Uterus (tissue), 4 donors: ENCODE data around the gene LGR6. TPM values are rescaled to one million over a fixed set of nuclear protein-coding genes. Genes with fewer than 3 reads are reported as not detected.

Experiments used
- DNase-seq, 2 donors: peaks; one replicate each; pipeline ENCODE4 v3.0.0-alpha.2; 2019 to 2020
- H3K27ac ChIP-seq, 2 donors: fragments of 200-600 bp; sonication (generic); 1 replicate in 1 of 2; 2 replicates in 1 of 2; pipeline ENCODE4 v1.5.1; 2016 to 2018
- H3K27me3 ChIP-seq, 2 donors: fragments of 200-600 bp; sonication (generic); one replicate each; pipeline ENCODE4 v1.5.1; 2018 to 2019; ENCODE audit warnings: control low read depth in 1 of 2
- H3K36me3 ChIP-seq, 2 donors: fragments of 200-600 bp; sonication (generic); one replicate each; pipeline ENCODE4 v1.5.1; 2019; ENCODE audit warnings: control low read depth in 1 of 2
- H3K4me1 ChIP-seq, 2 donors: fragments of 200-600 bp; sonication (generic); one replicate each; pipeline ENCODE4 v1.5.1; 2018 to 2019; ENCODE audit warnings: control low read depth in 1 of 2
- H3K4me3 ChIP-seq, 2 donors: fragments of 200-600 bp; sonication (generic); 1 replicate in 1 of 2; 2 replicates in 1 of 2; pipeline ENCODE4 v1.5.1; 2018 to 2019; ENCODE audit warnings: mild to moderate bottlenecking in 1 of 2
- H3K9me3 ChIP-seq, 2 donors: fragments of 200-600 bp; sonication (generic); one replicate each; pipeline ENCODE4 v1.5.1; 2019; ENCODE audit warnings: control low read depth in 1 of 2
- POLR2A ChIP-seq, 2 donors: fragments of 450-650 bp; IDR thresholded peaks; one replicate each; pipeline ENCODE4 v1.6.1; 2016; ENCODE audit warnings: antibody characterized with exemption in 2 of 2, mild to moderate bottlenecking in 1 of 2, moderate library complexity in 1 of 2
- intact Hi-C: fragments of 100-400 bp; cut with DNase I; formaldehyde crosslinking; loops from one replicate; pipeline ENCODE4 v1.15.1; 2023; ENCODE audit warnings: low total_unique reads
- total RNA-seq, 4 donors: library from RNA; depleted of rRNA in 3 of 4; stranded (reverse); fragments of >200 nt in 3 of 4; gene quantifications; one replicate each; pipeline versions ENCODE4 v1.1.0 to v1.2.4, GENCODE V29; 2014 to 2023
- TF ChIP-seq, protein P1 (sequence below), 4 experiments: fragments of 200-600 bp in 2 of 4; fragments of 450-650 bp in 2 of 4; sonication (generic) in 2 of 4; IDR thresholded peaks; one replicate each; pipeline ENCODE4 v1.5.1; 2016 to 2019; ENCODE audit warnings: antibody characterized with exemption in 4 of 4, mild to moderate bottlenecking in 2 of 4, moderate library complexity in 1 of 4
- donor health status: DM: yes; HTN: yes; CAD: no.

The LGR6 gene
- total RNA-seq, 4 donors from 2014 or later, result 3.5 to 7.2 (median 4.0) TPM; not detected in 1

DNA sequence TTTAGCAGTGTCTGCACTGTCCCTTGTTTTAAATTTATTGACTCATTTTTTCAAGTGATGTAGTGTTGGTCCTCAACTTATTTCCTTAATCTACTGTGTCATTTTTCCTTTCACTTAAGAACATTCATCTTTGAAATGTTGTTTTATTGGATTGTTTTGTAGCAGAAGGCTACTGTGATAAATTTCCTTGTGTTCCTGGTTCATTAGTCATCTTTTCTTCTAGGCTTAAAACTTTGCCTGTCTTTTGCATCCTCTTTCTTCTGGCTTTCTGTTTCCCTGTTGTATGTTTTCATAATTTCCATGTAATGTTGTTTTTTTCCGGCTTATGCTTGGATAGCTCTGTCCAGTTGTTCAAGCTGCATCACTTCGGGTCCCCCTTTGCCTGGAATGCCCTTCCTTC lies 86.2 kb downstream of the LGR6 start:
- H3K27me3 ChIP-seq, result no peaks in the 10 kb centered on the region
- H3K27ac ChIP-seq, result peak overlapping the region in 1 of 2 donors; percentile 11
- TF ChIP-seq, protein P1, sequence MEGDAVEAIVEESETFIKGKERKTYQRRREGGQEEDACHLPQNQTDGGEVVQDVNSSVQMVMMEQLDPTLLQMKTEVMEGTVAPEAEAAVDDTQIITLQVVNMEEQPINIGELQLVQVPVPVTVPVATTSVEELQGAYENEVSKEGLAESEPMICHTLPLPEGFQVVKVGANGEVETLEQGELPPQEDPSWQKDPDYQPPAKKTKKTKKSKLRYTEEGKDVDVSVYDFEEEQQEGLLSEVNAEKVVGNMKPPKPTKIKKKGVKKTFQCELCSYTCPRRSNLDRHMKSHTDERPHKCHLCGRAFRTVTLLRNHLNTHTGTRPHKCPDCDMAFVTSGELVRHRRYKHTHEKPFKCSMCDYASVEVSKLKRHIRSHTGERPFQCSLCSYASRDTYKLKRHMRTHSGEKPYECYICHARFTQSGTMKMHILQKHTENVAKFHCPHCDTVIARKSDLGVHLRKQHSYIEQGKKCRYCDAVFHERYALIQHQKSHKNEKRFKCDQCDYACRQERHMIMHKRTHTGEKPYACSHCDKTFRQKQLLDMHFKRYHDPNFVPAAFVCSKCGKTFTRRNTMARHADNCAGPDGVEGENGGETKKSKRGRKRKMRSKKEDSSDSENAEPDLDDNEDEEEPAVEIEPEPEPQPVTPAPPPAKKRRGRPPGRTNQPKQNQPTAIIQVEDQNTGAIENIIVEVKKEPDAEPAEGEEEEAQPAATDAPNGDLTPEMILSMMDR (IDR thresholded peaks at IDR 0.05), result no peak
- TF ChIP-seq POLR2A (IDR thresholded peaks at IDR 0.05), result no peak
- H3K4me1 ChIP-seq, result no peaks in the 10 kb centered on the region
- H3K4me3 ChIP-seq, result no peak overlapping the region
- no peak for DNase-seq
- intact Hi-C loops, result no loop called here
- no peaks in the 10 kb centered on the region for H3K9me3 ChIP-seq
- H3K36me3 ChIP-seq, result no peaks in the 10 kb centered on the region

DNA sequence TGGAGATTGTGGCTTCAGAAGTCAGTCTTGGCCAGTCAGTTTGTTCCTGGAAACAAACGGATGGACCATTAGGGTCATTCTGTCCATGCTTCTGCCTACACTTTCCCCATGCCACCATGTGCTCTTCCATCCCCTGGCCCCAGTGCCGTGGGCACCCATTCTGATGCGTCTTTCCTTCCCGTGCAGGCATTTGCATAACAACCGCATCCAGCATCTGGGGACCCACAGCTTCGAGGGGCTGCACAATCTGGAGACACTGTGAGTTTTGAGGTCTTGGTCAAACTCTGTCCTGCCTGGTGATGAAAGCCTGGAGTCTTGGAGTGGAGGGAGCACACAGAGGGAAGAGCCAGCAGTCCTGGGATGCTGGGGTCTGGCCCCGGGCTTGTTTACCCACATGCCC lies 87.0 kb downstream of the LGR6 start:
- no peak for TF ChIP-seq POLR2A (IDR thresholded peaks at IDR 0.05)
- TF ChIP-seq, protein P1 (IDR thresholded peaks at IDR 0.05), result no peak
- no peak for DNase-seq

GRCh38 chr1:202281316-202282024 lies 87.9 kb downstream of the LGR6 start:
- H3K27me3 ChIP-seq, result no peaks in the 10 kb centered on the region
- intact Hi-C loops, result no loop called here
- no peak for DNase-seq
- no peaks in the 10 kb centered on the region for H3K9me3 ChIP-seq
- H3K36me3 ChIP-seq, result no peaks in the 10 kb centered on the region
- no peak overlapping the region for H3K27ac ChIP-seq
- H3K4me1 ChIP-seq, result no peaks in the 10 kb centered on the region
- no peak overlapping the region for H3K4me3 ChIP-seq
- TF ChIP-seq POLR2A (IDR thresholded peaks at IDR 0.05), result no peak
- TF ChIP-seq, protein P1 (IDR thresholded peaks at IDR 0.05), result no peak

More for the DNA sequence above, 87.0 kb downstream of the LGR6 start:
- H3K27ac ChIP-seq, result peak overlapping the region in 1 of 2 donors; percentile 11
- H3K27me3 ChIP-seq, result no peaks in the 10 kb centered on the region
- intact Hi-C loops, result no loop called here
- no peak overlapping the region for H3K4me3 ChIP-seq
- H3K36me3 ChIP-seq, result no peaks in the 10 kb centered on the region
- no peaks in the 10 kb centered on the region for H3K4me1 ChIP-seq
- H3K9me3 ChIP-seq, result no peaks in the 10 kb centered on the region

DNA sequence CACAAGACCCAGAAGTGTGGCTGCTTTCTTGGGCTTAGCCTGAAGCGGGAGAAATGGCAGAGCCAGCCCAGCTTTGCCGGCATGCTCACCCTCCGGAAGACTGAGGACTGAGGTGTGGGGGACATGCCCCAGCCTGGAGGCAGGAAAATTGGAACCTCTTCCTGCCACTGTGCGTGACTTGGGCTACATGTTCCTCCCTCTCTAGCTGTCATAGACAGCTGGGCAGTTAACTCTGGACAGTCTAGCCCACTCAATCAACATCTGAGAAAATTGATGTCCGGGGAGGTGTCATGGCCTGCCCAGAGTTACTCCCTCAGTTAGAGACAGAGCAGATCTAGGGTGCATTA lies 88.4 kb downstream of the LGR6 start:
- Histone ChIP-seq H3K27me3 (no peaks in the 10 kb centered on the region), H3K4me1 (no peaks in the 10 kb centered on the region), H3K27ac (no peak overlapping the region), H3K9me3 (no peaks in the 10 kb centered on the region), H3K36me3 (no peaks in the 10 kb centered on the region), H3K4me3 (no peak overlapping the region)
- intact Hi-C loops, result no loop called here
- DNase-seq, result no peak
- no peak for TF ChIP-seq POLR2A (IDR thresholded peaks at IDR 0.05)
- TF ChIP-seq, protein P1 (IDR thresholded peaks at IDR 0.05), result no peak

GRCh38 chr1:202282596-202283283 lies 89.1 kb downstream of the LGR6 start:
- Histone ChIP-seq H3K4me1 (no peaks in the 10 kb centered on the region), H3K4me3 (no peak overlapping the region), H3K27ac (no peak overlapping the region), H3K27me3 (no peaks in the 10 kb centered on the region), H3K36me3 (no peaks in the 10 kb centered on the region), H3K9me3 (no peaks in the 10 kb centered on the region)
- no peak for DNase-seq
- intact Hi-C loops, result no loop called here
- TF ChIP-seq POLR2A (IDR thresholded peaks at IDR 0.05), result no peak
- TF ChIP-seq, protein P1 (IDR thresholded peaks at IDR 0.05), result no peak
